K562 (cell line): ENCODE measurements around the gene KHSRP. TPM values are rescaled to one million over a fixed set of nuclear protein-coding genes. Genes with fewer than 3 reads are reported as not detected.

Source experiments
- ATAC-seq: fragments of 200-7000 bp; cut with Tn5 transposase; 3 replicates; pipeline ENCODE4 v1.9.1; 2020; ENCODE audit warnings: moderate library complexity
- BruUV-seq: library from RNA; stranded (reverse); fragments of 400-500 nt; replicated peaks from 2 replicates; lab custom pipeline; 2021; lab: Mats Ljungman, UMichigan
- CTCF ChIA-PET: fragments of 300-600 bp; formaldehyde crosslinking; extraction: SDS; loops from one replicate; lab custom pipeline; 2021; ENCODE audit warnings: low intra/inter-chr PET ratio; lab: Yijun Ruan, JAX
- POLR2A ChIA-PET: fragments of 300-600, 350-650 bp; sonication (Branson Sonifier 250); formaldehyde crosslinking; extraction: SDS; loops from one replicate; lab custom pipeline; 2021; ENCODE audit warnings: antibody characterized with exemption, inconsistent platforms; lab: Yijun Ruan, JAX
- DNase-seq, 4 experiments: peaks; one replicate each; pipeline versions ENCODE4 v3.0.0 to v3.0.0-alpha.2; 2011 to 2018; ENCODE audit warnings: low spot score in 3 of 4, mixed read lengths in 3 of 4; ENCODE audit errors: extremely low read depth in 1 of 4
- FAIRE-seq: peaks from 2 replicates; lab custom pipeline; 2011; peaks lifted over from hg19 to GRCh38; lab: Jason Lieb, UNC
- H2AFZ ChIP-seq: 2 replicates; pipeline ENCODE4 v1.6.0; 2011; ENCODE audit warnings: low read depth, low read length, control low read depth, inconsistent platforms
- H3K27ac ChIP-seq: fragments of 200-600 bp; 3 replicates; pipeline ENCODE4 v1.8.0; 2011; ENCODE audit warnings: low read depth, mild to moderate bottlenecking, control low read depth, inconsistent platforms, low read length, moderate library complexity, mixed read lengths; ENCODE audit errors: extremely low read depth
- H3K27me3 ChIP-seq, 2 experiments: fragments of 300-600 bp in 1 of 2; 2 replicates in 1 of 2; 3 replicates in 1 of 2; pipeline versions ENCODE4 v1.6.0 to v1.8.0; 2011; ENCODE audit warnings: inconsistent platforms in 2 of 2, low read length in 2 of 2, mild to moderate bottlenecking in 1 of 2, mixed read lengths in 1 of 2, moderate library complexity in 1 of 2; ENCODE audit not compliant: control insufficient read depth in 2 of 2, insufficient read depth in 2 of 2
- H3K36me3 ChIP-seq: fragments of 300-600 bp; 3 replicates; pipeline ENCODE4 v1.8.0; 2011; ENCODE audit warnings: mild to moderate bottlenecking, low read length, inconsistent platforms; ENCODE audit not compliant: control insufficient read depth, insufficient read depth
- H3K4me1 ChIP-seq, 2 experiments: fragments of 200-600 bp in 1 of 2; replicated peaks in 1 of 2; 2 replicates in 1 of 2; 3 replicates in 1 of 2; pipeline versions ENCODE4 v1.5.1 to v1.8.0; 2011; ENCODE audit warnings: inconsistent platforms in 2 of 2, low read length in 2 of 2, mild to moderate bottlenecking in 1 of 2, mixed read lengths in 1 of 2, moderate library complexity in 1 of 2; ENCODE audit not compliant: control insufficient read depth in 2 of 2, insufficient read depth in 2 of 2
- H3K4me2 ChIP-seq: 2 replicates; pipeline ENCODE4 v1.6.1; 2011; ENCODE audit warnings: low read length, control low read depth, inconsistent platforms, mixed read lengths; ENCODE audit not compliant: insufficient read depth
- H3K4me3 ChIP-seq: fragments of 200-600 bp; sonication (generic), shearing (Covaris generic); 2 replicates; pipeline ENCODE4 v1.5.1; 2016; ENCODE audit warnings: control low read depth, inconsistent platforms
- H3K79me2 ChIP-seq: fragments of 200-600 bp; 3 replicates; pipeline ENCODE4 v1.8.0; 2011; ENCODE audit warnings: low read length, inconsistent platforms; ENCODE audit not compliant: control insufficient read depth, insufficient read depth
- H3K9ac ChIP-seq, 2 experiments: 2 replicates each; pipeline versions ENCODE4 v1.6.0 to v1.6.1; 2011; ENCODE audit warnings: low read depth in 2 of 2, low read length in 2 of 2, control low read depth in 1 of 2, inconsistent platforms in 1 of 2, mild to moderate bottlenecking in 1 of 2, mixed read lengths in 1 of 2; ENCODE audit not compliant: insufficient read depth in 1 of 2
- H3K9me1 ChIP-seq: one replicate; pipeline ENCODE4 v1.6.0; 2011; ENCODE audit warnings: inconsistent platforms, mild to moderate bottlenecking, low read length, moderate library complexity; ENCODE audit not compliant: control insufficient read depth, insufficient read depth
- H3K9me3 ChIP-seq: replicated peaks from 2 replicates; pipeline ENCODE4 v1.5.1; 2011; ENCODE audit warnings: low read depth, low read length, inconsistent platforms; ENCODE audit not compliant: control insufficient read depth, insufficient read depth
- H4K20me1 ChIP-seq: replicated peaks from 2 replicates; pipeline ENCODE4 v1.6.1; 2011; ENCODE audit warnings: low read length, inconsistent platforms, mixed read lengths; ENCODE audit not compliant: control insufficient read depth, insufficient read depth
- RBFOX2 ChIP-seq: fragments of 200-400 bp; formaldehyde crosslinking; IDR thresholded peaks from 2 replicates; pipeline ENCODE4 v1.6.1; 2017; ENCODE audit warnings: low read depth, mild to moderate bottlenecking, low read length, moderate library complexity
- WGBS: fragments of 100-300 bp; shearing (Covaris generic); methylation state at CpG from one replicate; pipeline ENCODE4 v1.1.6; 2016; ENCODE audit warnings: low coverage, mixed read lengths; ENCODE audit not compliant: insufficient coverage; ENCODE audit errors: missing lambda C conversion rate; 5-methylcytosine and 5-hydroxymethylcytosine counted together
- in situ Hi-C: fragments of 300-500 bp; cut with MboI; formaldehyde crosslinking; loops from 4 replicates; pipeline ENCODE4 v1.15.0; 2018; ENCODE audit warnings: inconsistent platforms, mixed read lengths
- intact Hi-C: fragments of 100-400 bp; cut with micrococcal nuclease; formaldehyde crosslinking; loops from 2 replicates; pipeline ENCODE4 v1.14.2; 2022
- polyA plus RNA-seq, 8 experiments: library from polyadenylated mRNA; depleted of rRNA in 4 of 8; stranded (reverse) in 5 of 8; unstranded in 3 of 8; fragments of >200 nt; fragmentation: Nextera tagmentation in 2 of 8; fragmentation: Illumina TruSeq in 1 of 8; extraction: Ambion mirVana in 2 of 8; extraction: Trizol in 1 of 8; gene quantifications; 2 replicates each; pipeline versions ENCODE4 v1.2.1 to v1.2.3, GENCODE V29; 2011 to 2014; ENCODE audit warnings: inconsistent platforms in 1 of 8, missing spikeins in 1 of 8
- total RNA-seq, 7 experiments: library from RNA; depleted of rRNA in 6 of 7; stranded (reverse); fragments of >200 nt in 6 of 7; fragmentation: Illumina TruSeq in 2 of 7; extraction: Trizol in 2 of 7; gene quantifications; 2 replicates each; pipeline versions ENCODE4 v1.2.1 to v1.2.3, GENCODE V29; 2011 to 2021; ENCODE audit warnings: low replicate concordance in 1 of 7
- TF ChIP-seq, protein P1 (sequence below): fragments of 450-650 bp; IDR thresholded peaks from 2 replicates; pipeline ENCODE4 v1.6.1; 2016; ENCODE audit warnings: low read depth

KHSRP gene
- total and polyA plus RNA-seq, 9 of the 15 experiments (the other 6 are each of a cell fraction or from before 2014, with no cell fraction given) = 4.2 to 564 (median 139) TPM

DNA sequence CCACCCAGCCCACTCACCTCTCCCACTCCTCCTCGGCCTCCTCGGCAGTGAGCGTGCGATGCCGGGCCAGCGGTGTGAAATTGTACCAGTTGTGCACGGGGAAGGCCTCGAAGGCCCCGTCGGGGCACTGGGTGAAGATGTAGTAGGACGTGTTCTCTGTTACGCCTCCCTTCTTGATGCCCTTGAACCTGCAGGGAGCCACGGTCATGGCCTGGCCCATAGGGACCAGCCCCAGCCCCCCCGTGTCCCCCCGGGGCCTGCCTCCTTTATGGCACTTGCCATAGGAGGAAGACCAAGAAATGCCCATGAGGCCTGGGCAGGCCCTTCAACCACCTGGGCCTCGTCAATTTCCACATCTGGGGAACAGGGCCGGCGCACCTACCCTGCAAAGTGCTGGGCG, 37.2 kb downstream of the KHSRP start:
- H3K36me3 ChIP-seq = peaks cover 81% of the 10 kb centered on the region; the same call in 2 of the 3 replicates
- POLR2A ChIA-PET = interaction anchor here (0.6 to 0.9 kb wide), 2 partner anchors 10 to 35 kb away, joined by 3 to 5 read pairs; no protein-coding TSS in a partner anchor
- peaks cover 16% of the 10 kb centered on the region for H3K79me2 ChIP-seq
- H2AFZ ChIP-seq = no peak overlapping the region
- H4K20me1 ChIP-seq = no peaks in the 10 kb centered on the region
- no TSS peak for BruUV-seq
- no peak overlapping the region for H3K27ac ChIP-seq
- ATAC-seq (no peak), DNase-seq (no peak), FAIRE-seq (no peak)
- H3K9me1 ChIP-seq = no peaks in the 10 kb centered on the region
- 96% methylated on average over 18 of the region's 19 CpGs for WGBS
- H3K4me3 ChIP-seq = no peak overlapping the region
- CTCF ChIA-PET = no interaction called here
- no peaks in the 10 kb centered on the region for H3K9me3 ChIP-seq
- peak; percentile 55 for TF ChIP-seq RBFOX2
- TF ChIP-seq, protein P1, sequence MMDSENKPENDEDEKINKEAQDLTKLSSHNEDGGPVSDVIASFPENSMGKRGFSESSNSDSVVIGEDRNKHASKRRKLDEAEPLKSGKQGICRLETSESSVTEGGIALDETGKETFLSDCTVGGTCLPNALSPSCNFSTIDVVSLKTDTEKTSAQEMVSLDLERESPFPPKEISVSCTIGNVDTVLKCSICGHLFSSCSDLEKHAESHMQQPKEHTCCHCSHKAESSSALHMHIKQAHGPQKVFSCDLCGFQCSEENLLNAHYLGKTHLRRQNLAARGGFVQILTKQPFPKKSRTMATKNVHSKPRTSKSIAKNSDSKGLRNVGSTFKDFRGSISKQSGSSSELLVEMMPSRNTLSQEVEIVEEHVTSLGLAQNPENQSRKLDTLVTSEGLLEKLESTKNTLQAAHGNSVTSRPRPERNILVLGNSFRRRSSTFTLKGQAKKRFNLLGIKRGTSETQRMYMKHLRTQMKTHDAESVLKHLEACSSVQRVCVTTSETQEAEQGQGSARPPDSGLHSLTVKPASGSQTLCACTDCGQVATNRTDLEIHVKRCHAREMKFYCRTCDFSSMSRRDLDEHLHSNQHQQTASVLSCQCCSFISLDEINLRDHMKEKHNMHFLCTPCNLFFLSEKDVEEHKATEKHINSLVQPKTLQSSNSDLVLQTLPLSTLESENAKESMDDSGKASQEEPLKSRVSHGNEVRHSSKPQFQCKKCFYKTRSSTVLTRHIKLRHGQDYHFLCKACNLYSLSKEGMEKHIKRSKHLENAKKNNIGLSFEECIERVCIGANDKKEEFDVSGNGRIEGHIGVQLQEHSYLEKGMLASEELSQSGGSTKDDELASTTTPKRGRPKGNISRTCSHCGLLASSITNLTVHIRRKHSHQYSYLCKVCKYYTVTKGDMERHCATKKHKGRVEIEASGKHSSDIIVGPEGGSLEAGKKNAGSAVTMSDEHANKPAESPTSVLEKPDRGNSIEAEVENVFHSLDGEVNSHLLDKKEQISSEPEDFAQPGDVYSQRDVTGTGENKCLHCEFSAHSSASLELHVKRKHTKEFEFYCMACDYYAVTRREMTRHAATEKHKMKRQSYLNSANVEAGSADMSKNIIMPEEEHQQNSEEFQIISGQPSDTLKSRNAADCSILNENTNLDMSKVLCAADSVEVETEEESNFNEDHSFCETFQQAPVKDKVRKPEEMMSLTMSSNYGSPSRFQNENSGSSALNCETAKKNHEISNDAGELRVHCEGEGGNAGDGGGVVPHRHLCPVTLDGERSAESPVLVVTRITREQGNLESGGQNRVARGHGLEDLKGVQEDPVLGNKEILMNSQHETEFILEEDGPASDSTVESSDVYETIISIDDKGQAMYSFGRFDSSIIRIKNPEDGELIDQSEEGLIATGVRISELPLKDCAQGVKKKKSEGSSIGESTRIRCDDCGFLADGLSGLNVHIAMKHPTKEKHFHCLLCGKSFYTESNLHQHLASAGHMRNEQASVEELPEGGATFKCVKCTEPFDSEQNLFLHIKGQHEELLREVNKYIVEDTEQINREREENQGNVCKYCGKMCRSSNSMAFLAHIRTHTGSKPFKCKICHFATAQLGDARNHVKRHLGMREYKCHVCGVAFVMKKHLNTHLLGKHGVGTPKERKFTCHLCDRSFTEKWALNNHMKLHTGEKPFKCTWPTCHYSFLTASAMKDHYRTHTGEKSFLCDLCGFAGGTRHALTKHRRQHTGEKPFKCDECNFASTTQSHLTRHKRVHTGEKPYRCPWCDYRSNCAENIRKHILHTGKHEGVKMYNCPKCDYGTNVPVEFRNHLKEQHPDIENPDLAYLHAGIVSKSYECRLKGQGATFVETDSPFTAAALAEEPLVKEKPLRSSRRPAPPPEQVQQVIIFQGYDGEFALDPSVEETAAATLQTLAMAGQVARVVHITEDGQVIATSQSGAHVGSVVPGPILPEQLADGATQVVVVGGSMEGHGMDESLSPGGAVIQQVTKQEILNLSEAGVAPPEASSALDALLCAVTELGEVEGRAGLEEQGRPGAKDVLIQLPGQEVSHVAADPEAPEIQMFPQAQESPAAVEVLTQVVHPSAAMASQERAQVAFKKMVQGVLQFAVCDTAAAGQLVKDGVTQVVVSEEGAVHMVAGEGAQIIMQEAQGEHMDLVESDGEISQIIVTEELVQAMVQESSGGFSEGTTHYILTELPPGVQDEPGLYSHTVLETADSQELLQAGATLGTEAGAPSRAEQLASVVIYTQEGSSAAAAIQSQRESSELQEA = no peak
- H3K4me2 ChIP-seq = no peak overlapping the region
- in situ Hi-C loops = no loop called here
- H3K27me3 ChIP-seq = no peaks in the 10 kb centered on the region
- peak overlapping the region in 1 of 2 experiments; percentile 19; a peak in 1 of 4 replicates for H3K9ac ChIP-seq
- H3K4me1 ChIP-seq = peaks cover 4 to 12% of the 10 kb centered on the region in 2 experiments; a peak in 3 of 5 replicates
- intact Hi-C loops = no loop called here
